ENCODE results near the gene PDZD2. TPM values are rescaled to one million over a fixed set of nuclear protein-coding genes. Genes with fewer than 3 reads are reported as not detected.

PDZD2 gene
- total and polyA plus RNA-seq, 2 experiments from 2014 or later = 8.3 to 16.9 TPM

GRCh38 chr5:32068561-32068960 is 429.6 kb downstream of the PDZD2 start (continued):
- no peak for TF ChIP-seq ZNF462 (CRISPR knock-in tag; IDR thresholded peaks at IDR 0.05)
- no peak for TF ChIP-seq CREB1 (CRISPR knock-in tag; IDR thresholded peaks at IDR 0.05; ENCODE audit: low read depth)

GRCh38 chr5:32069396-32069795 is 430.5 kb downstream of the PDZD2 start:
- DNase-seq (ENCODE audit: low spot score) (no peak), ATAC-seq (no peak)
- Histone ChIP-seq H3K79me2 (replicated peaks; ENCODE audit: insufficient read depth) (no peaks in the 10 kb centered on the region), H3F3A (replicated peaks; ENCODE audit: low read depth) (no peaks in the 10 kb centered on the region), H3K27ac (ENCODE audit: low read depth) (no peak overlapping the region), H3K27me3 (ENCODE audit: insufficient read depth) (no peaks in the 10 kb centered on the region), H2AFZ (no peak overlapping the region), H3K36me3 (ENCODE audit: insufficient read depth) (no peaks in the 10 kb centered on the region), H3K4me1 (ENCODE audit: insufficient read depth) (no peaks in the 10 kb centered on the region), H4K20me1 (replicated peaks; ENCODE audit: insufficient read depth) (no peaks in the 10 kb centered on the region), H3K4me3 (no peak overlapping the region), H3K9me2 (ENCODE audit: insufficient read depth) (no peaks in the 10 kb centered on the region), H3K4me2 (no peak overlapping the region)
- H3K36me3 Mint-ChIP-seq (ENCODE audit: low read depth) = 0 out of 3 replicates have a peak, but pooled peaks cover 4% of the 10 kb centered on the region
- H3K4me3 Mint-ChIP-seq = no peak overlapping the region
- H3K4me1 Mint-ChIP-seq = no peaks in the 10 kb centered on the region
- peaks cover 4% of the 10 kb centered on the region for H3K27me3 Mint-ChIP-seq (ENCODE audit: insufficient read depth, low read depth, poor library complexity)
- H3K9me3 Mint-ChIP-seq = no peaks in the 10 kb centered on the region
- H3K27ac Mint-ChIP-seq = no peak overlapping the region
- TF ChIP-seq CREB1 (CRISPR knock-in tag; IDR thresholded peaks at IDR 0.05; ENCODE audit: low read depth) = no peak

- DNase-seq (ENCODE audit: low spot score) (no peak), ATAC-seq (no peak)
- no peaks in the 10 kb centered on the region for H4K20me1 ChIP-seq (replicated peaks; ENCODE audit: insufficient read depth)
- H3K27me3 ChIP-seq (ENCODE audit: insufficient read depth) = no peaks in the 10 kb centered on the region
- peaks cover 6% of the 10 kb centered on the region for H3K27me3 Mint-ChIP-seq (ENCODE audit: insufficient read depth, low read depth, poor library complexity)
- H3K36me3 Mint-ChIP-seq (ENCODE audit: low read depth) = 0 out of 3 replicates have a peak, but pooled peaks cover 4% of the 10 kb centered on the region
- H3K4me2 ChIP-seq = no peak overlapping the region
- H3K9me2 ChIP-seq (ENCODE audit: insufficient read depth) = no peaks in the 10 kb centered on the region
- no peaks in the 10 kb centered on the region for H3K36me3 ChIP-seq (ENCODE audit: insufficient read depth)
- H3K27ac ChIP-seq (ENCODE audit: low read depth) = no peak overlapping the region
- no peaks in the 10 kb centered on the region for H3K9me3 Mint-ChIP-seq
- no peaks in the 10 kb centered on the region for H3K4me1 Mint-ChIP-seq
- H2AFZ ChIP-seq = no peak overlapping the region
- H3F3A ChIP-seq (replicated peaks; ENCODE audit: low read depth) = no peaks in the 10 kb centered on the region
- no peak overlapping the region for H3K4me3 ChIP-seq
- H3K4me1 ChIP-seq (ENCODE audit: insufficient read depth) = no peaks in the 10 kb centered on the region
- no peaks in the 10 kb centered on the region for H3K79me2 ChIP-seq (replicated peaks; ENCODE audit: insufficient read depth)
- no peak overlapping the region for H3K27ac Mint-ChIP-seq
- H3K4me3 Mint-ChIP-seq = no peak overlapping the region
- TF ChIP-seq POLR2AphosphoS5 (IDR thresholded peaks at IDR 0.05; ENCODE audit: low read depth) (no peak), ZNF462 (CRISPR knock-in tag; IDR thresholded peaks at IDR 0.05) (no peak), ZNF331 (CRISPR knock-in tag; IDR thresholded peaks at IDR 0.05; ENCODE audit: low read depth) (no peak)
Measured at GRCh38 chr5:32071351-32071944, 432.5 kb downstream of the PDZD2 start.

Measured in GM23338 (cell line).